NCI-H774 (cell line): ENCODE data around the gene PLA2G4B.

ENCODE experiments used
- DNase-seq: peaks from one replicate; lab custom pipeline; 2025; lab: John Stamatoyannopoulos, UW

Gene PLA2G4B

GRCh38 chr15:41849204-41849603 lies 10.6 kb downstream of the PLA2G4B start:
- DNase-seq = no peak

DNA sequence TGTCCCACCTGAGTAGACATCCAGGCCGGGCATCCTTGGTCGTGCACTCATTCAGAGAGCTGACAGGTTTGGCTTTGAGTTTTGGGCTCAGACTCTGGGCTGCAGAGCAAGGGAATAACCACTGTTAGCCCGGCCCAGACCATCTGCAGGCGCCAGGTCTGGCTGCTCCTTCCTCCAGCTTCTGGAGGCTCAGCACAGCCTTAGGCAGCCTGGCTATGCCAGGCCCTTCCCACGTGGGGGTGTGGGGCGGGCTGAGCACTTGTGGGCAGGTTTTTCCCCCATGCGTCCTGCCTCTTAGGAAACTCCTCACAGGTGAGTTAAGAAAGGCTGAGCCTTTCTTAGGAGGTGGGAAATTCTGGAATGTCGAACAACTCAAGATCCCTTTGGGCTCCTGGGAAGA lies 11.2 kb downstream of the PLA2G4B start:
- DNase-seq = no peak

- no peak for DNase-seq
These were observed 12.0 kb downstream of the PLA2G4B start for GRCh38 chr15:41850482-41851166.

DNA sequence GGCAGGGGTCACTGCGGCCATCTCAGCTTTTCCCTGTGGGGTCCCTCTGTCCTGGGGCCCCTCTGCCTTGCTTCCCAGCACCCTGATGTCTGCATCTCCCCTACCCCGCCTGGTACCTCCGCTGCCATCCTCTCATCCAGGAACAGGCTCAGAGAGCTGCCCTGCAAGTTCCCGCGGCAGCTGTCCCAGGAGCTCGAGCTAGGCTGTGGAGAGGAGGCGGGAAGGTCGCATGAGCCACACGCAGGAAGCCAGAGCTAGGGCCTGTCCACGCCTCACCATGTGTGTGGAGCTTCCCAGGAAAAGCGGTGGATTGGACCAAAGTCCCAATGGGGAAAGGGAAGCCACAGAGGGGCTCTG lies 12.5 kb downstream of the PLA2G4B start:
- DNase-seq = no peak

- DNase-seq = no peak
These were observed 13.2 kb downstream of the PLA2G4B start for GRCh38 chr15:41851755-41852370.

DNA sequence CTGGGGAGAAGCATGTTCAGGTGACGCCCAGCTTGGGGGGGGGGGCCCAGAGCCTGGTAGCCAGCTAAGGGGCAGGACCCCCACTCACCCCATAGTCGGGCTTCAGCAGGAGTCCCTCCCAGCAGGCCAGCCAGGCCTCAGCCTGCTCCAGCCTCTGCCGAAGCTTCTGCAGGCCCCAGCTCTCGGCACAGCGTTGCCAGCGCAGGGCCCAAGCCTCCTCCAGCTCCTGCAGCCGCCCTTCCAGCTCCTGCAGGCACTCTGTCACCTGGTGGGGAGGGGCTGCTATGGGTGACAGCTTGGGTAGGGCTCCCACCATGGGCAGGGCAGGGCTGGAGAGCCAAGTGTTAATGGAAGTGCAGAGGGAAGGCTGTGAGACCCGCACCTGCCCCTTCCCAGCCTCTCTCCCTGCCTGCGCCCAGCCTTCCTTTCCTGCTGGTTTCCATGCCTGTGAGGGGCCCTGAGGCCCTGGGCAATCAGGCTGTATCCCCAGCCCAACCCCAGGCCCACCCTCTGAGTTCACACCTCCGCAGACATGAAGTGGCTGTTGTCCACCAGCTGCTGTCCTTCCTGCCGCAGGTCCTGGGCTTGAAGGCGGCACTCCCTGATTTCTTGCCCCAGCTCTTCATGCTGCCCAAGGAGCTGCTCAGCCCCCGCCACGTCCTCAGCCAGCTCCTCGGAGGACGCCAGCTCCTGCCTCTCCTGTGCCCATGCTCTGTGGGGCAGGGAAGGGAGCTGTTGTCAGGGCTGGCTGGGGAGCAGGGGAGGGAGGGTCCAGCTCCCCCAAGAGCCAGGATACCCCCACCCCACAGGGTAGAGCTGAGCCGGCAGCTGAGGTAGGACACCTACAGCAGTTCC lies 14.3 kb downstream of the PLA2G4B start:
- no peak for DNase-seq

GRCh38 chr15:41853831-41854230 lies 15.2 kb downstream of the PLA2G4B start:
- no peak for DNase-seq

DNA sequence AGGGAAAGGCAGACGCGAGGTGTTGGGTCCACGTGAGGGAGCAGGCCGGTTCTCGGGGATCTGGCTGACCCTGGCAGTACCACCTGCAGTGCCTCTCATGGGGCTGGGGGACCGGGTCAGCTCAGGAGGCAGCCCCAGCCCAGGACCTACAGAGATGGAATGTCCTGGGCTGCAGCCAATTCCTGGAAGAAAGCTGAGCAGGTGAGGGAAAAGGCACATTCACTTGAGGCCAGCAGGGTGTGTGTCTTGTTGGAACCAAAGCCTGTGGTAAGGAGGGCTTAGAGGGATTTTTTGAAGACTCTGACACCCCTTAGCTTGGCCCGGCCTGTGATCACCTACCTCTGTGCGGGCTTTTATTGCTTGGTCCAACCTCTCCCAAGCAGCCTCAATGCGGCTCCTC lies 15.8 kb downstream of the PLA2G4B start:
- DNase-seq = no peak

- no peak for DNase-seq
These were observed 16.8 kb downstream of the PLA2G4B start for GRCh38 chr15:41855261-41855961.

DNA sequence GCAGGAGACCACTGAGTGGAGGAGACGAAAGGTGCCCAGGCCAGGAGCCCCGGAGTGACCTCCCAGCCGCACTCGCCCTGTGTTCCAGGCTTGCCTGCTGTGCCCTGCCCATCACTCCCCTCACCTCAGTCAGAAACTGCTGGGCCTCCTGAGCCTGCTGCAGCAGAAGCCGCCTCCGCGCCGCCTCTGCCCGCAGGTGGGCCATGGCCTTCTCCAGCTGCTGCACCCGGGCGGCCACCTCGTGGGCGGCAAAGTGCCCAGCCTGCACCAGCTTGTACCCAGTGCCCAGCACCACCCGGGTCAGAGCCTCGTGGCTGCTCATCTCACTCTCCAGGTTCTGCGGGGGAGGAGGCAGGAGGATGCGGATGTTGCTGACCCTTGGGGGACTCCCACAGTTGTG lies 17.6 kb downstream of the PLA2G4B start:
- no peak for DNase-seq

GRCh38 chr15:41856716-41857115 lies 18.1 kb downstream of the PLA2G4B start:
- DNase-seq = no peak

GRCh38 chr15:41857316-41857715 lies 18.7 kb downstream of the PLA2G4B start:
- no peak for DNase-seq

GRCh38 chr15:41858756-41859155 lies 20.1 kb downstream of the PLA2G4B start:
- DNase-seq = no peak

DNA sequence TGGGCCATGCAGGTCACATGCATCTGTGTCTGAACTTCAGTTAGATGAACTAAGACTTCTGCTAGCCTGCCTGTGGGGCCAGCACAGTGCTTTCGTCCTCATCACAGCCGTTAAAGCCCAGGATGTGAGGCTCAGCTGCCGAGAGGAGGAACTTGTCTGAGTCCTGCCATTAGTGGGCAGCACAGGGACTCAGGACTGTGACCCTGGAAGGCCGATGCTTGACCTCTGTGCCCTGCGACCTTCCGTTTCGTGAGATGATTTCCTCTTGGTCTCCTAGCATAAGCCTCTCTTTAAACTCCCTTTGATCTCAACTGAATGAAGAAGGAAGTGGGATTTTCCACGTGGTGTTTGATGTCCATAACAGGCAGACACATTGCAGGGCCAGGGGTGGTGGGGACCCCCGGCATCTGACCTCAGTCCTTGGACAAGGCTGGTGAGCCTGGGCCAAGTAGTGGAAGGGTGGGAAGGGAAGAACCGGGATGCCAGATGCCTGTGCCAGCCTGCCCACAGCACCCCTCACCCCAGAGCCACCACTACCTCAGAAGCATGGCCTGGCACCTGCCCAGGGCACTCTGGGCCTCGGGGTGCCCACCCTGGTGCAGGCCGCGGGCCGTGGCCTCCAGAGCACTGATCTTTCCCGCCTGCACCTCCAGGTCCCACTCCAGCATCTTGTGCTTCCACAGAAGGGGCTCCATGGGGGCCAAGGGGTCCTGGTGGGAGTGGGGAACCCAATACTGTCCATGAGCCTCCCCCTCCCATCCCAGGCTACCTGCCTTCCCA lies 21.6 kb downstream of the PLA2G4B start:
- DNase-seq = no peak

DNA sequence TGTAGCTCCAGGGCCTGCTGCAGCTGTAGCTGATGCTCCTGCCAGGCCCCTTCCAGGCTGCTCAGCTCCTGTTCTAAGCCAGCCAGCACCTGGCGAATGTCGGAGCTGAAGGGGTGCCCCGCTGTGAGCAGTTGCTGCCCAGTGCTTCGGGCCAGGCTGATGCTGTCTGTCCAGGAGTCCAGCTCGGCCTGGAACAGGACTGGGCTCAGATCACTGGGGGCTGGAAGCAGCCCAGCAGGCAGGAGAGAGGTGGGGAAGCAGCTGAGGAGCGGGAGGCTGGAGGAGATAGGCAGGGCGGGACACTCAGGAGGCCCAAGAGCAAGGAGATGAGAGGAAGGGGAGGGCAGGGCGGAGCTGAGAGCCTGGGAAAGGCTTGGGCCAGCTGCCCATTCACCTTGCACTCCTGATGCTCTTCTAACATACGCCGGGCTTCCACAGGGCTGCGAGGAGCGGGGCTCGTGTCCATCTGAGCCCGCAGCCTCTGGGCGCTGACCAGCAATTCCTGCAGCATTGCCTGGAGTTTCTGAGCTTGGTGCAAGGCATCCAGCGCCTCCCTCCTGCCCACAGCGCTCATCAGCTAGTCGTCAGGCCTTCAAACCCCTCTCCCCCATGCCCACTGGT lies 23.2 kb downstream of the PLA2G4B start:
- no peak for DNase-seq

DNA sequence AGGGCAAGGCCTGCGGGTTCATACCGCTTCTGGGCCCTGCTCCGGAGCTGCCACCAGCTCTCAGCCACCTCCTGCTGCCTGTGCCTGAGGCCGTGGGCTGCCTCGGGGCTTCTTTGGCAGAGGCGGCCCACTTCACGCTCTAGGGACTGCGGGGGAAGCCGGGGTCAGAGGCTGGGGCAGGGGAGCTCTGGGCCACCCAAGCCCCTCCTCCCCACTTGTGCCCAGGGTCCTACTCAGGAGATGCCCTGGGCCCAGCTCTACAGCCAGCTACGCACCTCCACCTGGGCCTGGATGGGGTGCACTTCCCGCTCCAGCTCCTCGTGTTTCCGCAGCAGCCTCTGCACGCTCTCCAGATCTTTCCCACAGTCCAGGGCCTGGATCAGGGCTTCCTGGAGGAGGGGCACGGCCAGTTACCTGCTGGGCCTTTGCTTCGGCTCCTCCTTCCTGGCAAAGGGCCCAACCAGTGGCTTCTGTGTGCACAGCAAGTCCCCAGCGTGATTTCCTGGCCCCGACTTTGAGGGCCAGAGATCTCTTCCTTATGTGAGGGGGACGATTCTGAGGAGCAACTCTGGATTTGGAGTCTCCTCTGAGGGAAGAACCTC lies 24.0 kb downstream of the PLA2G4B start:
- DNase-seq = no peak

- no peak for DNase-seq
These were observed 26.9 kb downstream of the PLA2G4B start for GRCh38 chr15:41865490-41866055.

DNA sequence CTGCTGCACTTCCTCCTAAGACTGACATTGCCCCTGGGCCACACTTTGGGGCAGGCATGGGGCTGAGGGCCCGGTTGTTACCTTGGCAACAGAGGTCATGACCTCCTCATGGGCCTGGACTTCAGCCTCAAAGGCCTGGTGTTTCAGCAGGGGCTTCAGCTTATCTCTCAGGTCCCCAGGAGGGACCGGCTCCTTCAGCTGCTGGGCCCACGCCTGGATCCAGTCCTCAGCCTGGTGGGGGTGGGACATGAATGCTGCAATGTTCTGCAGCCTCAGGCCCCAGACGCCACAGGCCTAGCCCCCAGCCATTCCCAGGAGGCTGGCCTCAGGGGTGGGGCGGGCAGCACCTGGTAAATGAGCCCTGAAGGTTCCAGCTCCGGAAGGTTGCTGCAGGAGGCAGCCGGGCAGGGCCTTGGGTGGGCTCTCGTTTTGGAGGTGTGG lies 27.6 kb downstream of the PLA2G4B start:
- no peak for DNase-seq

DNA sequence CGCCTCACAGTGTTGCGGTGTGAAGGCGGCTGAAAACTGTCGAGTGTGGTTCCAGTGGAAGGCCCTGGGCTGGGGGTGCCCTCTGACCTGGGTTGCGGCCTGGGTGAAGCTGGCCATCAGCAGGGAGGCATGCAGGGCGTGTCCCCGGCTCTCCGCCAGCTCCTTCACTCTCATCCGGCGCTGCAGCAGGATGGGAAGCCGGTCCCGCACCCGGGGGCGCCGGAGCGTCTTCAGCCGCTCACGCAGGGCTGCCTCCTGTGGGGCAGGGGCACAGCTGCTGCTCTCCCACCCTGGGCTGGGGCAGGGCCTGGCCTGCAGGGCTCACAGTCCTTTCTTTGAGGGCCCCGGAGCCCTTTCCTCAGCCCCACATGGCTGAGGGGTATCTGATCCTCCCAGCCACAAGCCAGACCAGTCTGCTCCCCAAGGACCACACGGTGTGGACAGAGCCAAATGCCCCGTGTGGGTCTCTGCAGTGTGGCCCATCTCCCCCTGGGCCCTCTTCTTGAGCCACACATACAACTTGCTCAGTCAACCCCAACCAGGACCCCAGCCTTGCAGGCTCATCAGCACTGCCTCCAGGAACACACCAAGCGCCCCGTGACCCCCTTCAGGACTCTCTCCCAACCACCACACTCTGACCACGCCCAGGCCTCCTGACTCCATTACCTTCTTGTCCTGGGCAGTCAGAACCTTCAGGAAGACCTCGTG lies 28.4 kb downstream of the PLA2G4B start:
- no peak for DNase-seq

- DNase-seq = no peak
These were observed 29.7 kb downstream of the PLA2G4B start for GRCh38 chr15:41868321-41868720.
